GM21529 (cell line): ENCODE data around the gene MICALL1.
"Not testable (repeated sequence)": the region's sequence is repeated elsewhere in the genome, so short reads cannot be mapped to it uniquely, and the experiment has no call there.

Source experiments
- ATAC-seq: cut with Tn5 transposase; IDR thresholded peaks from one replicate; pipeline ENCODE4 v1.9.1; 2021; ENCODE audit not compliant: unreplicated experiment

Gene MICALL1

GRCh38 chr22:37957232-37957631 lies 51.1 kb downstream of the MICALL1 start:
- ATAC-seq, result no peak

GRCh38 chr22:37959231-37959825 lies 53.2 kb downstream of the MICALL1 start:
- ATAC-seq, result no peak

GRCh38 chr22:37961062-37961461 lies 55.0 kb downstream of the MICALL1 start:
- ATAC-seq, result no peak

GRCh38 chr22:37965940-37966664 lies 60.0 kb downstream of the MICALL1 start:
- ATAC-seq, result no peak

- ATAC-seq, result no peak
Measured at GRCh38 chr22:37967147-37967546, 61.0 kb downstream of the MICALL1 start.

- ATAC-seq, result no peak
Measured at GRCh38 chr22:37967637-37968451, 61.7 kb downstream of the MICALL1 start.

- no peak for ATAC-seq
Measured at GRCh38 chr22:37968452-37969251, 62.6 kb downstream of the MICALL1 start.

- no peak for ATAC-seq
Measured at GRCh38 chr22:37970864-37971263, 64.8 kb downstream of the MICALL1 start.

- ATAC-seq, result no peak
Measured at GRCh38 chr22:37971475-37972434, 65.7 kb downstream of the MICALL1 start.

- ATAC-seq, result no peak
Measured at GRCh38 chr22:37972527-37972926, 66.4 kb downstream of the MICALL1 start.

- ATAC-seq, result no peak
Measured at GRCh38 chr22:37973271-37974170, 67.4 kb downstream of the MICALL1 start.

GRCh38 chr22:37975153-37975552 lies 69.1 kb downstream of the MICALL1 start:
- ATAC-seq, result no peak

GRCh38 chr22:37976022-37976421 lies 69.9 kb downstream of the MICALL1 start:
- not testable (repeated sequence) for ATAC-seq

- no peak for ATAC-seq
Measured at GRCh38 chr22:37976547-37976946, 70.5 kb downstream of the MICALL1 start.

GRCh38 chr22:37979782-37980181 lies 73.7 kb downstream of the MICALL1 start:
- ATAC-seq, result no peak

GRCh38 chr22:37981282-37982011 lies 75.3 kb downstream of the MICALL1 start:
- ATAC-seq, result no peak

GRCh38 chr22:37982151-37982785 lies 76.2 kb downstream of the MICALL1 start:
- ATAC-seq, result no peak
